Neural cell (in vitro differentiated cells): ENCODE data around the gene PKP3. TPM values are rescaled to one million over a fixed set of nuclear protein-coding genes. Genes with fewer than 3 reads are reported as not detected.

Experiments
- H2AFZ ChIP-seq: fragments of 200-600, 300-800 bp; sonication (generic), shearing (Covaris generic); 2 replicates; pipeline ENCODE4 v1.6.0; 2014; ENCODE audit warnings: low read depth, mild to moderate bottlenecking, antibody characterized with exemption, low read length, moderate library complexity
- H3F3A ChIP-seq: fragments of 200-600 bp; shearing (Covaris generic); 2 replicates; pipeline ENCODE4 v1.6.1; 2016; ENCODE audit warnings: mild to moderate bottlenecking, moderate library complexity, mixed read lengths, antibody characterized with exemption, low read length; ENCODE audit not compliant: insufficient read depth, poor library complexity, severe bottlenecking
- H3K27ac ChIP-seq: fragments of 200-600, 300-800 bp; sonication (generic), shearing (Covaris generic); 2 replicates; pipeline ENCODE4 v1.5.1; 2014; ENCODE audit warnings: mild to moderate bottlenecking, low read length, moderate library complexity
- H3K27me3 ChIP-seq: fragments of 300-800, 200-600 bp; sonication (generic), shearing (Covaris generic); 2 replicates; pipeline ENCODE4 v1.6.0; 2014; ENCODE audit warnings: mild to moderate bottlenecking, low read depth, low read length, moderate library complexity; ENCODE audit not compliant: insufficient read depth
- H3K36me3 ChIP-seq: fragments of 300-800, 200-600 bp; sonication (generic), shearing (Covaris generic); 2 replicates; pipeline ENCODE4 v1.5.1; 2014; ENCODE audit warnings: mild to moderate bottlenecking, antibody characterized with exemption, low read length, moderate library complexity; ENCODE audit not compliant: insufficient read depth
- H3K4me2 ChIP-seq: fragments of 300-800, 200-600 bp; sonication (generic), shearing (Covaris generic); 2 replicates; pipeline ENCODE4 v1.6.0; 2014; ENCODE audit warnings: mild to moderate bottlenecking, low read length
- H3K4me3 ChIP-seq: fragments of 300-800, 200-600 bp; sonication (generic), shearing (Covaris generic); 2 replicates; pipeline ENCODE4 v1.5.1; 2014; ENCODE audit warnings: mild to moderate bottlenecking, low read length, moderate library complexity
- H3K79me2 ChIP-seq: fragments of 200-600 bp; shearing (Covaris generic); replicated peaks from 2 replicates; pipeline ENCODE4 v1.6.0; 2014; ENCODE audit warnings: mild to moderate bottlenecking, low read length, moderate library complexity; ENCODE audit not compliant: insufficient read depth
- H3K9ac ChIP-seq: fragments of 300-800, 200-600 bp; sonication (generic), shearing (Covaris generic); 2 replicates; pipeline ENCODE4 v1.6.1; 2016; ENCODE audit warnings: mild to moderate bottlenecking, low read length, mixed read lengths
- H3K9me2 ChIP-seq: fragments of 200-600 bp; shearing (Covaris generic); 2 replicates; pipeline ENCODE4 v1.6.1; 2016; ENCODE audit warnings: mild to moderate bottlenecking, low read length, mixed read lengths; ENCODE audit not compliant: insufficient read depth
- H3K9me3 ChIP-seq: fragments of 200-600, 300-800 bp; sonication (generic), shearing (Covaris generic); 2 replicates; pipeline ENCODE4 v1.6.1; 2016; ENCODE audit warnings: mild to moderate bottlenecking, mixed run types, low read length, moderate library complexity, mixed read lengths
- H4K20me1 ChIP-seq: fragments of 200-600 bp; shearing (Covaris generic); 2 replicates; pipeline ENCODE4 v1.6.1; 2016; ENCODE audit warnings: mild to moderate bottlenecking, mixed run types; ENCODE audit not compliant: insufficient read depth
- EP300 ChIP-seq: fragments of 450-650 bp; conservative IDR thresholded peaks from 2 replicates; pipeline ENCODE4 v1.6.1; 2014; ENCODE audit warnings: antibody characterized with exemption, mild to moderate bottlenecking, moderate library complexity; ENCODE audit not compliant: poor library complexity, severe bottlenecking
- EZH2 ChIP-seq: fragments of 200-600, 300-800 bp; shearing (Covaris generic), sonication (generic); IDR thresholded peaks from 2 replicates; pipeline ENCODE4 v1.6.1; 2014; ENCODE audit warnings: antibody characterized with exemption, low read length, borderline replicate concordance, mild to moderate bottlenecking; ENCODE audit not compliant: insufficient read depth, poor library complexity, severe bottlenecking
- MXI1 ChIP-seq: fragments of 450-650 bp; conservative IDR thresholded peaks from 2 replicates; pipeline ENCODE4 v1.6.1; 2014; ENCODE audit warnings: antibody characterized with exemption, mild to moderate bottlenecking; ENCODE audit not compliant: poor library complexity, severe bottlenecking
- POLR2AphosphoS5 ChIP-seq: IDR thresholded peaks from 2 replicates; pipeline ENCODE4 v1.6.1; 2012
- RAD21 ChIP-seq: fragments of 450-650 bp; conservative IDR thresholded peaks from 2 replicates; pipeline ENCODE4 v1.6.1; 2014; ENCODE audit warnings: antibody characterized with exemption, mild to moderate bottlenecking, moderate library complexity
- SMC3 ChIP-seq: fragments of 450-650 bp; conservative IDR thresholded peaks from 2 replicates; pipeline ENCODE4 v1.6.1; 2014; ENCODE audit warnings: antibody characterized with exemption, mild to moderate bottlenecking, moderate library complexity; ENCODE audit not compliant: poor library complexity
- TAF1 ChIP-seq: IDR thresholded peaks from 2 replicates; pipeline ENCODE4 v1.6.1; 2012; ENCODE audit warnings: low read depth
- polyA plus RNA-seq: library from polyadenylated mRNA; depleted of rRNA; stranded (reverse); fragments of >200 nt; gene quantifications from 2 replicates; pipeline ENCODE4 v1.2.3, GENCODE V29; 2014
- TF ChIP-seq, protein P1 (sequence below): IDR thresholded peaks from 2 replicates; pipeline ENCODE4 v1.6.1; 2012; ENCODE audit warnings: borderline replicate concordance
- TF ChIP-seq, protein P2 (sequence below): fragments of 450-650 bp; IDR thresholded peaks from 2 replicates; pipeline ENCODE4 v1.5.1; 2014; ENCODE audit warnings: antibody characterized with exemption, mild to moderate bottlenecking, moderate library complexity; ENCODE audit not compliant: poor library complexity, severe bottlenecking

Gene PKP3
- polyA plus RNA-seq, 1 donor from 2014 or later, result not detected

DNA sequence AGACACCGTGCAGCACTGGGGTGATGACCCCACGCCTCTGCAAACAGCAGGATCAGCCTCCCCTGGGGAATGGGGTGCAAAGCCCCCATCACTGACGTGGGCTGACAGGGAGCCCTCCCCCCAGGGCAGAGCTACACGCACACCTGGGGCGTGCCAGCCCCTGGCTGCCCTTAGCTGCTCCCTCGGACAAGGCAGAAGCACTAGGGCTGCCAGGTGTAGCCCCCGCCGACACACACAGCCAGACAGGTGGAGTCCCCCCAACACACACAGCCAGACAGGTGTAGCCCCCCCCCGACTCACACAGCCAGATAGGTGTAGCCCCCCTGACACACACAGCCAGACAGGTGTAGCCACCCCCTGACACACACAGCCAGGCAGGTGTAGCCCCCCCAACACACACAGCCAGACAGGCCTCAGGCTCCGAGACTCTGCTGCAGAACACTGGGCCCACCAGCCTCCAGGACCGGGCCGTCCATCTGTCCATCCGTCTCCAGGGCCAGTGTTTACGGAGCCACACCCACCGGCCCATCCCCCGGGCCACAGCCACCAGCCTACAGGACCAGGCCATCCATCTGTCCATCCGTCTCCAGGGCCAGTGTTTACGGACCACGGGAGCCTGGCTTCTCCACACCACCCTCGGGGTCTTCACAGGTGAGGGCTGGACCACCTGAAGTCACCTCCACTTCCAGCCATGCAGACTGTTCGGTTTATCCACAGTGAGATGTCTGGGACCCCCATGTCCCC lies 44.3 kb downstream of the PKP3 start:
- Histone ChIP-seq H3K4me2 (no peak overlapping the region), H3K27ac (no peak overlapping the region), H3K79me2 (no peaks in the 10 kb centered on the region), H3K9me3 (no peaks in the 10 kb centered on the region), H3K9me2 (no peaks in the 10 kb centered on the region), H4K20me1 (no peaks in the 10 kb centered on the region), H3K27me3 (no peaks in the 10 kb centered on the region), H3K36me3 (no peaks in the 10 kb centered on the region), H3K4me3 (no peak overlapping the region), H3F3A (no peaks in the 10 kb centered on the region), H3K9ac (no peak overlapping the region), H2AFZ (no peak overlapping the region)
- no peak for TF ChIP-seq POLR2AphosphoS5
- TF ChIP-seq RAD21, result no peak
- TF ChIP-seq, protein P1, sequence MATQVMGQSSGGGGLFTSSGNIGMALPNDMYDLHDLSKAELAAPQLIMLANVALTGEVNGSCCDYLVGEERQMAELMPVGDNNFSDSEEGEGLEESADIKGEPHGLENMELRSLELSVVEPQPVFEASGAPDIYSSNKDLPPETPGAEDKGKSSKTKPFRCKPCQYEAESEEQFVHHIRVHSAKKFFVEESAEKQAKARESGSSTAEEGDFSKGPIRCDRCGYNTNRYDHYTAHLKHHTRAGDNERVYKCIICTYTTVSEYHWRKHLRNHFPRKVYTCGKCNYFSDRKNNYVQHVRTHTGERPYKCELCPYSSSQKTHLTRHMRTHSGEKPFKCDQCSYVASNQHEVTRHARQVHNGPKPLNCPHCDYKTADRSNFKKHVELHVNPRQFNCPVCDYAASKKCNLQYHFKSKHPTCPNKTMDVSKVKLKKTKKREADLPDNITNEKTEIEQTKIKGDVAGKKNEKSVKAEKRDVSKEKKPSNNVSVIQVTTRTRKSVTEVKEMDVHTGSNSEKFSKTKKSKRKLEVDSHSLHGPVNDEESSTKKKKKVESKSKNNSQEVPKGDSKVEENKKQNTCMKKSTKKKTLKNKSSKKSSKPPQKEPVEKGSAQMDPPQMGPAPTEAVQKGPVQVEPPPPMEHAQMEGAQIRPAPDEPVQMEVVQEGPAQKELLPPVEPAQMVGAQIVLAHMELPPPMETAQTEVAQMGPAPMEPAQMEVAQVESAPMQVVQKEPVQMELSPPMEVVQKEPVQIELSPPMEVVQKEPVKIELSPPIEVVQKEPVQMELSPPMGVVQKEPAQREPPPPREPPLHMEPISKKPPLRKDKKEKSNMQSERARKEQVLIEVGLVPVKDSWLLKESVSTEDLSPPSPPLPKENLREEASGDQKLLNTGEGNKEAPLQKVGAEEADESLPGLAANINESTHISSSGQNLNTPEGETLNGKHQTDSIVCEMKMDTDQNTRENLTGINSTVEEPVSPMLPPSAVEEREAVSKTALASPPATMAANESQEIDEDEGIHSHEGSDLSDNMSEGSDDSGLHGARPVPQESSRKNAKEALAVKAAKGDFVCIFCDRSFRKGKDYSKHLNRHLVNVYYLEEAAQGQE, result no peak
- TF ChIP-seq EZH2, result no peak
- TF ChIP-seq, protein P2, sequence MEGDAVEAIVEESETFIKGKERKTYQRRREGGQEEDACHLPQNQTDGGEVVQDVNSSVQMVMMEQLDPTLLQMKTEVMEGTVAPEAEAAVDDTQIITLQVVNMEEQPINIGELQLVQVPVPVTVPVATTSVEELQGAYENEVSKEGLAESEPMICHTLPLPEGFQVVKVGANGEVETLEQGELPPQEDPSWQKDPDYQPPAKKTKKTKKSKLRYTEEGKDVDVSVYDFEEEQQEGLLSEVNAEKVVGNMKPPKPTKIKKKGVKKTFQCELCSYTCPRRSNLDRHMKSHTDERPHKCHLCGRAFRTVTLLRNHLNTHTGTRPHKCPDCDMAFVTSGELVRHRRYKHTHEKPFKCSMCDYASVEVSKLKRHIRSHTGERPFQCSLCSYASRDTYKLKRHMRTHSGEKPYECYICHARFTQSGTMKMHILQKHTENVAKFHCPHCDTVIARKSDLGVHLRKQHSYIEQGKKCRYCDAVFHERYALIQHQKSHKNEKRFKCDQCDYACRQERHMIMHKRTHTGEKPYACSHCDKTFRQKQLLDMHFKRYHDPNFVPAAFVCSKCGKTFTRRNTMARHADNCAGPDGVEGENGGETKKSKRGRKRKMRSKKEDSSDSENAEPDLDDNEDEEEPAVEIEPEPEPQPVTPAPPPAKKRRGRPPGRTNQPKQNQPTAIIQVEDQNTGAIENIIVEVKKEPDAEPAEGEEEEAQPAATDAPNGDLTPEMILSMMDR, result no peak
- no peak for TF ChIP-seq SMC3
- no peak for TF ChIP-seq EP300
- no peak for TF ChIP-seq TAF1
- TF ChIP-seq MXI1, result no peak

DNA sequence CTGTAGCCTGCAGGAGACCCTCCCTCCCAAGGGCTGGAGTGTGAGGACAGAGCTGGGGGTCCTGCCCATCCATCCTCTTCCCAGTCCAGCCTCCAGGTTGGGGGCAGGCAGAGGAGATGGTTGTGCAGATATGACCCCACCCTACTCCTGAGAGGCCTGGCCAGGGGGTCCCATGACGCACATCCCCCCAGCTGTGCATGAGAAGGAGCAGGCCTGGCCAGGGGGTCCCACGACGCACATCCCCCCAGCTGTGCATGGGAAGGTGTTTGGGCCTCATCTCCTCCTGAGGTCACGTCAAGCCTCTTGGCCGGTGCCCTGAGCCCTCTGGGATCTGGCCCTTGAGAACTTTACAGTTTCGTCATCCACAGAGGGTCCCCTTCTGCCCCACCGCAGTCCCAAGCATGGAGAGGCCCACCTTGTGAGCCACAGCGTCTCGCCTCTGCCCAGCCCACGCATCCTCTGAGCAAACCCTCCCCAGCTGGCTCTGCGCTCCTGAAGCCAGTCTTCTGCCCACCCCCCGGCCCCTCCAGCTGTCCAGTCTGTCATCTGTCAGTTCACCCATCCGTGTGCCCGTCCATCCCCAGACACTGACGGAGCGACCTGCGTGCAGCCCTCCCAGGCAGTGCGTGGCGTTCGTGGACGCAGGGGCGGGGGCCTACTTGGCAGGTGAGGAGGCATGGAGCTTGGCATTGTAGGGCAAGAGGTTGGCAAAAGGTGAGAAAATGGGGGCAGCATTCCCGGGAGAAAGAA lies 45.5 kb downstream of the PKP3 start:
- Histone ChIP-seq H3K9me3 (no peaks in the 10 kb centered on the region), H3K27ac (no peak overlapping the region), H4K20me1 (no peaks in the 10 kb centered on the region), H3K4me2 (no peak overlapping the region), H3F3A (no peaks in the 10 kb centered on the region), H3K4me3 (no peak overlapping the region), H3K79me2 (no peaks in the 10 kb centered on the region), H3K9ac (no peak overlapping the region), H3K36me3 (no peaks in the 10 kb centered on the region), H3K27me3 (no peaks in the 10 kb centered on the region), H3K9me2 (no peaks in the 10 kb centered on the region), H2AFZ (no peak overlapping the region)
- TF ChIP-seq EZH2 (no peak), EP300 (no peak), TAF1 (no peak), RAD21 (no peak)
